Fibroblast of upper back skin (primary cell): ENCODE measurements around the gene PLEKHG5.
A peak's percentile ranks its signal among the peaks of the same experiment; 100 is the strongest.
"Not testable (repeated sequence)": the region's sequence is repeated elsewhere in the genome, so short reads cannot be mapped to it uniquely, and the experiment has no call there.

Experiments
- DNase-seq: peaks from one replicate; pipeline ENCODE4 v3.0.0-alpha.2; 2013

The PLEKHG5 gene

GRCh38 chr1:6445062-6445763, 46.3 kb downstream of the PLEKHG5 start:
- DNase-seq = no peak

GRCh38 chr1:6444377-6444776, 47.1 kb downstream of the PLEKHG5 start:
- DNase-seq = no peak

DNA sequence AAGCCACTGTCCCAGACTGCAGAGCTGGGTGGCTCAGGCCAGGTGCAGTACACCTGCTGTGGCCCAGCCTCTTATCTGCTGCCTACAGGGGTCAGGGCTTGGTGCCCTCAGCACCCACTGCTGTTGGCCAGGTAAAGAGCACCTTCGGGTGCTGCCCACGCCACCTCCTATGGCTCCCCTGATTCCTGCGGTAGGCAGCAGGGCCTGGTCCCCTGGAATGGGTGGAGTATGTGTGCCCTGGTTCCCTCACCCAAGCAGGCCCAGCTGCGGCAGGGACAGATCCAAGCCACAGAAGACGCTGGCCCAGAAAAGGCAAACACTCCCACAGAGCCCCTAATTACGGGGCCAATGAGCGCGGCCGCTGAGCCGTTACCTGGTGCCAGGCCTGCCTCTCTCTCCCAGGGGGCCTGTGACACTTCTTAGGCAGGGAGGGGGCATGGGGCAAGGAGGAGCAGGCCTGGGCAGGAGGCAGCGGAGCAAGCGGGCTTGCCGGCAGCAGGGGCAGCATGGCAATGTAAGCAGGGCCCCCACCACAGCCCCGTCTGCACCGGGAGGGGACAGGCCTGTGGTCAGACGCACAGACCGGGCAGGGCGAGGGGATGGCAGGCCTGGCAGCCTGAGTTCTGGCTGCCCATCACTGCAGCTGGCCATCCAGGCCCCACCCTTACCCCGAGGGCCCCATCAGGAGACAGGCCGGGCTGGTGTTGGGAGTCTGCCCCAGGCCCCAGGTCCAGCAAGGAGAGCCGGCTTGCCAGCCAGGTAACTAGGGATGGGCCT, 47.9 kb downstream of the PLEKHG5 start:
- DNase-seq = no peak

- no peak for DNase-seq
Observed at GRCh38 chr1:6441586-6441985, 49.9 kb downstream of the PLEKHG5 start.

DNA sequence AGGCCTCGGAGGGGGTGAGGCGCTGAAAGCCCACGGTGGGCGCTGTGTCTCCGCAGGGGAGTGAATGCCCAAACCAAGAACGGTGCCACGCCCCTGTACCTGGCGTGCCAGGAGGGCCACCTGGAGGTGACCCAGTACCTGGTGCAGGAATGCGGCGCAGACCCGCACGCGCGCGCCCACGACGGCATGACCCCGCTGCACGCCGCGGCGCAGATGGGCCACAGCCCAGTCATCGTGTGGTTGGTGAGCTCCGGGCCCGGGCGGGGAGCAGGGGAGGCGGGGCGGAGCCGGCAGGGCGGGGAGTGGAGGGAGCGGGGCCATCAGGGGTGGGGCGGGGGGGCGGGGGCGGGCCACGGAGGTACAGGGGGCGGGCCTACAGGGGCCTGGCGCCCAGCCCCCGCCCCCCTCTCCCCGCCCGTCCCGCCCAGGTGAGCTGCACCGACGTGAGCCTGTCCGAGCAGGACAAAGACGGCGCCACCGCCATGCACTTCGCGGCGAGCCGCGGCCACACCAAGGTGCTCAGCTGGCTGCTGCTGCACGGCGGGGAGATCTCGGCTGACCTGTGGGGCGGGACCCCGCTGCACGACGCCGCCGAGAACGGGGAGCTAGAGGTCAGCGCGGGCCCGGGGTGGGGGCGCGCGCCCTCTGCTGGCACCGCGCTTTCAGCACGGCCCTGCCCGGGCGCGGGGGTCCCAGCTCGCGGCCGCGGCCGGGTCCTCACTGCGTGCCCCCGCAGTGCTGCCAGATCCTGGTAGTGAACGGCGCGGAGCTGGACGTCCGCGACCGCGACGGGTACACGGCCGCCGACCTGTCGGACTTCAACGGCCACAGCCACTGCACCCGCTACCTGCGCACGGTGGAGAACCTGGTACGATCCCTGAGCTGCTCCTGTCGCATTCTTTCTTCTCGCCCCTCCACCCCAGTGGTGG, 51.0 kb downstream of the PLEKHG5 start:
- DNase-seq = peak; percentile 31

DNA sequence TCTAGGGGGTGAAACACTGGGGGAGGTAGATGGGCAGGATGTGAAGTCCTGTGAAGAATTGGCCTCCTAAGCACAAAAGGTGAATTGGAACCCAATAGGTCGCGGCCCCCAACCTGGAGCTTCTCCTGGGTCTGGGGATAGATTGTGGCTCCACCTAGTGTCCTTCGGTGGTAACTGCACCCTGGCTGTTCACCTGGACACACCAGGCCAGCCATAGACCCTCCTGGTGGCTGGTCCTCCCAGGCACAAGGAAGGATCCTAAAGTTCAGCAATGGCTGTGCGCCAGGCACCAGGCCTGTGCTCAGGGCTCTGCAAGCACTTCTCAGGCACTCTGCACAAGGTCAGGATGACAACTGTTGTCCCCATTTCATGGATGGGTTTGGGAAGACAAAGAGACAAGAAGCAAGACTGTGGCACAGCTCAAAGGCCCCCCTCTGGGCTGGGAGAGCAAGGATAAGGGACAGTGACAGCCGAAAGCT, 53.4 kb downstream of the PLEKHG5 start:
- DNase-seq = peak; percentile 37

- not testable (repeated sequence) for DNase-seq
Observed at GRCh38 chr1:6437012-6437700, 54.3 kb downstream of the PLEKHG5 start.

DNA sequence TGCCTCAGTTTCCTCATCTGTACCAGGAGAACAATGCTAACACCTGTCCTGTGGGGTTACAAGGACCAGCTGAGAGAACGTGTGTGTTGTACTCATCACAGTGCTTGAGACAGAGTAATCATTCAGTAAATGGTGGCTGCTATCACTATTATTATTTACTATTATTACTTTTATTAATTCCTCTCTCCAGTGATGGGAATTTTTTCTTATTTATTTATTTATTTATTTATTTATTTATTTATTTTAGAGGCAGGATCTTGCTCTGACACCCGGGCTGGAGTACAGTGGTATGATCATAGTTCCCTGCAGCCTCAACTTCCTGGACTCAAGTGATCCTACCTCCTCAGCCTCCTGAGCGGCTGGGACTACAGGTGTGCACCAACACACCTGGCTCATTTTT, 55.2 kb downstream of the PLEKHG5 start:
- not testable (repeated sequence) for DNase-seq

GRCh38 chr1:6435547-6435946, 55.9 kb downstream of the PLEKHG5 start:
- no peak for DNase-seq

- DNase-seq = no peak
Observed at GRCh38 chr1:6435129-6435528, 56.3 kb downstream of the PLEKHG5 start.

- no peak for DNase-seq
Observed at GRCh38 chr1:6434186-6434585, 57.3 kb downstream of the PLEKHG5 start.

DNA sequence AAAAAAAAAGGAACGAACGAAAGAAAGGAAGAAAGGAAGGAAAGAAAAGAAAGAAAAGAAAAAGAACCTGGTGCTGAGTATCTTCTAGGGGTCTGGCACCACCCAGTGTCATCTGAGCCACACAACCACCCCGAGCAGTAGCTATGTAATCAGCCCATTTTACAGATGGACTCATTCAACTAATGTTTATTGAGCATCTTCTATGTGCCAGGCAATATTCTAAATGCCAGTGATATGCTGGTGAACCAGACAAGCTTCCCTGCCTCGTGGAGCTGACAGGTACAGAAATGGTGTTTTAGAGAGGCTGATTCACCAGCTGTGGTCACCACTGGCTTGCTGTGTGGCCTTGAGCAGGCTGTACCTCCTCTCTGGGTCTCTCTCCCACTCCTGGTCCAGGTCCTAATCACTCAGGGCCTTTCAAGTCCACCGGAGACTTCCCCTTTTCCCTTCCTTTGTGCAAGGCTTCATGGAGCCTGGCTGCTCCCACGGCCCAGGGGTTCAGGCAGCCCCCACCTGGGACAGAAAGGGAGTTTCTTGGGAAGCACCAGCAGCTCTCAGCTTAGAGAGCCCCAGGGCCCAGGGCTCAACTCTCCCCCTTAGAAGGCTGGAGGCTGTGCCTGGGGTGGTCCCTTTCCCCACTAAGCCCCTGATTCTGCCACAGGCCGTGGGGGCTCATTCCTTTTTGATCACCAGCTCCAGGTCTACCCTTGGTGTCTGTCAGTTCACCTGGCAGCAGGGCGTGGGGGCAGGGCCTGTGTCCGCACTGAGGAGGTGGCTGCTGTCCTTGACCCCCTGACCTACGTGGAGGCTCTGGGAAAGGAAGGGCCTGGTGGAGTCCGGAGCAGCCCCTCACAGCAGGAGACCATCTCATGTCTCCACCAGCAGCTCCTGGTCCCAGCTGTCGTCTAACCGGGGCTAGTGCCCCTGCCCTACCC, 59.6 kb downstream of the PLEKHG5 start:
- not testable (repeated sequence) for DNase-seq

- DNase-seq = not testable (repeated sequence)
Observed at GRCh38 chr1:6429660-6430411, 61.6 kb downstream of the PLEKHG5 start.

GRCh38 chr1:6428453-6428852, 63.0 kb downstream of the PLEKHG5 start:
- not testable (repeated sequence) for DNase-seq

- no peak for DNase-seq
Observed at GRCh38 chr1:6427441-6428390, 63.8 kb downstream of the PLEKHG5 start.

GRCh38 chr1:6426972-6427350, 64.5 kb downstream of the PLEKHG5 start:
- no peak for DNase-seq

DNA sequence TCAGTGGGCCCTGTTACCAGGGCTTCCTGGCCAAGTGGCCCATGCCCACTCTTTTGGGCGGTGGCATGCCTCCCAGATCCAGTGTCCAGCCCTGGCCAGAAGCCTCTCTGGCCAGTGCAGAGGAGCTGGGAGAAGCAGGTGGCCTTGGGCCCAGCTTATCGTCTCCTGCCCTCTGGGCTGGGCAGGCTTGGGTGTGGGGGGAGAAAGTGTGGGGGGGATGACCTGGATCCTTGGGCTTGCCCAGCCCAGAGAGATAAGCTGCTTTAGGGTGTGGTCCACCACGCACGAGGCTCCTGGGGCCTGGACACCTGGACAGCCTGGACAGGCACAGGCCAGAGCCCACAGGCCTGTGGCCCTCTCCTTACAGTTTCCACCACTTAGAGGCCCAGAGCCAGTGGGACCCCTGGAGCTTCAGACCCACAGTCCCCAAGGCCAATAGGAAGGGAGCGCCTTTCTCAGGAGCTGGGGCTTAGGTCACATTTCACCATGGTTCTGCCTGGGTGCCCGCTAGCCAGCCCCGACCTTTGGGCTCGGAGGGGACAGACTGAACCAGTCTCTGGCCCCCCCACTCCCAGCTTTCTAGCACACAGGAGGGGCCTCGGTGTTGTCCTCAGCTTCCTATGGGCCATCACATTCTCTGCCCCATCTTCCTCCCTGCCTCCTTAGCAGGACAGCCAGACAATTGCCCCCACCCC, 65.0 kb downstream of the PLEKHG5 start:
- DNase-seq = no peak

- DNase-seq = no peak
Observed at GRCh38 chr1:6425658-6426057, 65.8 kb downstream of the PLEKHG5 start.
